Measurements from ENCODE around the gene DNASE1L2.
"Not testable (repeated sequence)": the region's sequence is repeated elsewhere in the genome, so short reads cannot be mapped to it uniquely, and the experiment has no call there.

DNASE1L2 gene

GRCh38 chr16:2258530-2258929 lies 22.3 kb downstream of the DNASE1L2 start:
- not testable (repeated sequence) for H3K27ac ChIP-seq (ENCODE audit: low read depth, low read length, severe bottlenecking); H3K9me3 ChIP-seq (ENCODE audit: control insufficient read depth, low read length); H3K4me3 ChIP-seq (ENCODE audit: extremely low read depth, insufficient read depth, low read length, poor library complexity, severe bottlenecking); H3K4me1 ChIP-seq (ENCODE audit: control insufficient read depth, insufficient read depth, low read length, poor library complexity, severe bottlenecking)
- 96 to 99% methylated on average over 6 to 7 of the region's 7 CpGs for WGBS, 2 experiments (ENCODE audit: insufficient coverage in 2 of 2)
- H3K36me3 ChIP-seq (ENCODE audit: control insufficient read depth, insufficient read depth, low read length) = peaks cover 96% of the 10 kb centered on the region

- H3K9me3 ChIP-seq (ENCODE audit: control insufficient read depth, low read length) = no peaks in the 10 kb centered on the region
- H3K36me3 ChIP-seq (ENCODE audit: control insufficient read depth, insufficient read depth, low read length) = peaks cover 98% of the 10 kb centered on the region
- no peaks in the 10 kb centered on the region for H3K4me1 ChIP-seq (ENCODE audit: control insufficient read depth, insufficient read depth, low read length, poor library complexity, severe bottlenecking)
- WGBS, 2 experiments (ENCODE audit: insufficient coverage in 2 of 2) = 100% methylated on average over 4 of the region's 8 CpGs; no CpG with 5 or more reads in 1 of the 2 experiments
- no peak overlapping the region for H3K27ac ChIP-seq (ENCODE audit: low read depth, low read length, severe bottlenecking)
- H3K4me3 ChIP-seq (ENCODE audit: extremely low read depth, insufficient read depth, low read length, poor library complexity, severe bottlenecking) = no peak overlapping the region
These were observed 24.0 kb downstream of the DNASE1L2 start for GRCh38 chr16:2260250-2260649.

DNA sequence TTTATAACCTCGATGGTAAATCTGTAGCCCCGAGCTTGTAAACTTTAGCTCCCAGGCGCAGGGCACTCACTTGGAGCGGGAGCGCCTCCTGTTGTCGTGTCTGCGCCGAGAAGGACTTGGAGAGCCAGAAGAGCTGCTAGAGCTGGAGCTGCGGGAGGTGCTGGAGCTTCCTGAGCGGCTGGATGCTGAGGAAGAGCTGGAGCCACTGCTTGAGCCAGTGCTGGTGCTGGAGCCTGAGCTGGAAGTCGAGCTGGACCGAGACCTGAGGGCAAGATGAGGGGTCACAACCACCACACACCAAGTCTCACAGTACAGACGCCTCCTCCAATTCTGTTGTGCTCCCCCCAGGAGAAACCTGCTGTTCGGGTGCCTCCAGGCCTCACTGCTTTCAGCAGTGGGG lies 26.8 kb downstream of the DNASE1L2 start:
- H3K4me1 ChIP-seq (ENCODE audit: control insufficient read depth, insufficient read depth, low read length, poor library complexity, severe bottlenecking); H3K9me3 ChIP-seq (ENCODE audit: control insufficient read depth, low read length); H3K27ac ChIP-seq (ENCODE audit: low read depth, low read length, severe bottlenecking); H3K4me3 ChIP-seq (ENCODE audit: extremely low read depth, insufficient read depth, low read length, poor library complexity, severe bottlenecking): not testable (repeated sequence)
- peaks cover 76% of the 10 kb centered on the region for H3K36me3 ChIP-seq (ENCODE audit: control insufficient read depth, insufficient read depth, low read length)
- whole genome bisulfite sequencing, 2 experiments (ENCODE audit: insufficient coverage in 2 of 2) = 99 to 100% methylated on average over 9 to 11 of the region's 14 CpGs

- Histone ChIP-seq H3K36me3 (ENCODE audit: control insufficient read depth, insufficient read depth, low read length) (peaks cover 38% of the 10 kb centered on the region), H3K4me3 (ENCODE audit: extremely low read depth, insufficient read depth, low read length, poor library complexity, severe bottlenecking) (peak overlapping the region; percentile 88)
- not testable (repeated sequence) for H3K27ac ChIP-seq (ENCODE audit: low read depth, low read length, severe bottlenecking); H3K4me1 ChIP-seq (ENCODE audit: control insufficient read depth, insufficient read depth, low read length, poor library complexity, severe bottlenecking); H3K9me3 ChIP-seq (ENCODE audit: control insufficient read depth, low read length)
- 0% methylated on average over 1 of the region's 12 CpGs for WGBS, 2 experiments (ENCODE audit: insufficient coverage in 2 of 2)
These were observed 30.6 kb downstream of the DNASE1L2 start for GRCh38 chr16:2266887-2267286.

DNA sequence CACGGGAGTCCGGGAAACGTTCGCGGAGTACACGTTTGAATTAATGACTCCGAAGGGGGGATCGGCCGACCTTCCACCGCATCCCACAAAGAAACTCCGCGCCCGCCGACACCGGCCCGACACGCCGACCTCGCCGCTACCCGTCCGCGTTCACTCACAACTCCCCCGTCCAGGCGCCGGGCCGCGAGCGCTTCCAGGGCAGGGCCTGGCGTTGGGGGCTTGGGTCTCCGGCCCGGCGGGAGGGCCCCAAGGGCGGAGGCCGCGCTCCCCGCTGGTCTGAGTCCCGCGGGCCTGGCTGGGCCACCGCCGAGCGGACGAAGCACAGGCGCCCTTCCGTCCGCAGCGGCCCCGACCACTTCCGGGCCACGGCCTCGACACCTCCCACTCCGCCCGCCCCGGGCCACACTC lies 31.3 kb downstream of the DNASE1L2 start:
- Histone ChIP-seq H3K27ac (ENCODE audit: low read depth, low read length, severe bottlenecking) (peak overlapping the region; percentile 98), H3K36me3 (ENCODE audit: control insufficient read depth, insufficient read depth, low read length) (peaks cover 34% of the 10 kb centered on the region), H3K4me3 (ENCODE audit: extremely low read depth, insufficient read depth, low read length, poor library complexity, severe bottlenecking) (peak overlapping the region; percentile 88)
- not testable (repeated sequence) for H3K9me3 ChIP-seq (ENCODE audit: control insufficient read depth, low read length); H3K4me1 ChIP-seq (ENCODE audit: control insufficient read depth, insufficient read depth, low read length, poor library complexity, severe bottlenecking)
- WGBS, 2 experiments (ENCODE audit: insufficient coverage in 2 of 2) = 0% methylated on average over 28 to 42 of the region's 54 CpGs

DNA sequence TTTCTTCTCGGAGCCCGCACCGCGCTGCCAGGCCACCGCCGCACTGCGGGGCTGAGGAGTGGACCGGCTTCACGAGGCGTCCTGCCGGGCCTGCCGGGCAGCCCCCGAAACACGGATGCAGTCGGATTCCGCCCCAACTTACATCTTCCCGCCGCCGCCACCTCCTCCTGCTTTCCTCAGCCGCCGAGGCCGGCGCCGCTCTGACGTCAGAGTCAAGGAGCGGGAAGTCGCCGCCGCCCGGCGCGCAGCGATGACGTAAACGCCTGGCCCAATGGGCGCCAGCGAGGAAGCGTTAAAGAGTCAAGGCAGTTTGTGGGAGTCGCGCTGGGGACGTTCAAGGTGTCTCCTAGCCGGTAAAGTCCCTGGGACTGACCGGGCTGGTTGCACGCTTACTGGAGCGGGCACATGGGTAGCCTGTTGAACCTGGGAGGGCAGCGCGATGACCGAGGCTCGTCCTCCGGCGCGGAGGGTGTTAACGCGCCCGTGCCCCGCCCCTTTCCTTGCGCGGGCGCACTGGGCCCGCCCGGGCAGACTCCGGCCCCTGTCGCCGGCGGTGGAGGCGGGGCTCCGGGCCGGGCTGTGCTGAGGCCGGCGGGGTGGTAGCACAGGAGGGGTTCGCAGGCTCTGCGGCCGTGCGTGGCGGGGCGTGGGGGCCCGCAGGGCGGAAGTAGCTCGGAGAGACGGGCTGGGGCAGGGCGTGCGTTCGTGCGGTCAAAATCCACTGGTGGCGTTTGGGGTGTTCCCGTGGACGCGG lies 31.8 kb downstream of the DNASE1L2 start, which contains the start of gene RNPS1:
Gene RNPS1, minus strand, starts transcription at position 214 of the 754 bp plus-strand sequence. CDS start 3,483 bp downstream, outside the sequence.
- H3K9me3 ChIP-seq (ENCODE audit: control insufficient read depth, low read length) = no peaks in the 10 kb centered on the region
- H3K4me1 ChIP-seq (ENCODE audit: control insufficient read depth, insufficient read depth, low read length, poor library complexity, severe bottlenecking) = peaks cover 5% of the 10 kb centered on the region
- H3K27ac ChIP-seq (ENCODE audit: low read depth, low read length, severe bottlenecking) = peak within 1 kb of the TSS; percentile 98
- 0 to 1% methylated on average over 62 to 81 of the region's 88 CpGs for WGBS, 2 experiments (ENCODE audit: insufficient coverage in 2 of 2)
- H3K4me3 ChIP-seq (ENCODE audit: extremely low read depth, insufficient read depth, low read length, poor library complexity, severe bottlenecking) = peak within 1 kb of the TSS; percentile 88
- H3K36me3 ChIP-seq (ENCODE audit: control insufficient read depth, insufficient read depth, low read length) = peaks cover 31% of the 10 kb centered on the region

DNA sequence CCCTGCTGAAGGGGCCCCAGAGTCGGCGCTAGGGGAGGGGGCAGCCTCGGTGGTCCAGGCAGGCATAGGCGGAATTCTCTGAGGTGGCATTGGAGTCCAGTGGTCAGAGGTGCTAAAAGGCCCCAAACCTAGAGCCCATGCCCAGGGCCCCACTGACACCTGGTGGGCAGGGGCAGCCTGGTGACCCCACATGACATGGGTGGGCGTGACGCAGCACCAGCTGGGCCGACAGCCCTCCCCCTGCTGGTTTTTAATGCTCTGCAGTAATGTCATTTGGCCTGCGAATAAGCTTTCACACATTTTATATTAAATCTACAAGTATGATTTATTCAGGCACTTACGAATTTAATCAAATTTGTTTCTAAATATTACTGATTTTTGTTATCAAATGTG lies 33.8 kb downstream of the DNASE1L2 start:
- peaks cover 5% of the 10 kb centered on the region for H3K4me1 ChIP-seq (ENCODE audit: control insufficient read depth, insufficient read depth, low read length, poor library complexity, severe bottlenecking)
- 95 to 96% methylated on average over 6 to 7 of the region's 9 CpGs for WGBS, 2 experiments (ENCODE audit: insufficient coverage in 2 of 2)
- H3K27ac ChIP-seq (ENCODE audit: low read depth, low read length, severe bottlenecking) = no peak overlapping the region
- H3K4me3 ChIP-seq (ENCODE audit: extremely low read depth, insufficient read depth, low read length, poor library complexity, severe bottlenecking) = no peak overlapping the region
- peaks cover 11% of the 10 kb centered on the region for H3K36me3 ChIP-seq (ENCODE audit: control insufficient read depth, insufficient read depth, low read length)
- no peaks in the 10 kb centered on the region for H3K9me3 ChIP-seq (ENCODE audit: control insufficient read depth, low read length)

- WGBS, 2 experiments (ENCODE audit: insufficient coverage in 2 of 2) = 82 to 88% methylated on average over 11 to 13 of the region's 15 CpGs
- Histone ChIP-seq H3K27ac (ENCODE audit: low read depth, low read length, severe bottlenecking) (no peak overlapping the region), H3K9me3 (ENCODE audit: control insufficient read depth, low read length) (no peaks in the 10 kb centered on the region), H3K36me3 (ENCODE audit: control insufficient read depth, insufficient read depth, low read length) (peaks cover 8% of the 10 kb centered on the region), H3K4me1 (ENCODE audit: control insufficient read depth, insufficient read depth, low read length, poor library complexity, severe bottlenecking) (peaks cover 4% of the 10 kb centered on the region), H3K4me3 (ENCODE audit: extremely low read depth, insufficient read depth, low read length, poor library complexity, severe bottlenecking) (no peak overlapping the region)
These were observed 34.6 kb downstream of the DNASE1L2 start for GRCh38 chr16:2270588-2271470.

GRCh38 chr16:2271848-2272461 lies 35.7 kb downstream of the DNASE1L2 start:
- Histone ChIP-seq H3K27ac (ENCODE audit: low read depth, low read length, severe bottlenecking) (no peak overlapping the region), H3K4me3 (ENCODE audit: extremely low read depth, insufficient read depth, low read length, poor library complexity, severe bottlenecking) (no peak overlapping the region), H3K4me1 (ENCODE audit: control insufficient read depth, insufficient read depth, low read length, poor library complexity, severe bottlenecking) (no peaks in the 10 kb centered on the region), H3K36me3 (ENCODE audit: control insufficient read depth, insufficient read depth, low read length) (peaks cover 5% of the 10 kb centered on the region), H3K9me3 (ENCODE audit: control insufficient read depth, low read length) (no peaks in the 10 kb centered on the region)
- 96 to 98% methylated on average over 10 to 12 of the region's 14 CpGs for WGBS, 2 experiments (ENCODE audit: insufficient coverage in 2 of 2)

- no peaks in the 10 kb centered on the region for H3K9me3 ChIP-seq (ENCODE audit: control insufficient read depth, low read length)
- no peak overlapping the region for H3K4me3 ChIP-seq (ENCODE audit: extremely low read depth, insufficient read depth, low read length, poor library complexity, severe bottlenecking)
- H3K36me3 ChIP-seq (ENCODE audit: control insufficient read depth, insufficient read depth, low read length) = peaks cover 5% of the 10 kb centered on the region
- 91 to 93% methylated on average over 16 of the region's 16 CpGs for whole genome bisulfite sequencing, 2 experiments (ENCODE audit: insufficient coverage in 2 of 2)
- H3K4me1 ChIP-seq (ENCODE audit: control insufficient read depth, insufficient read depth, low read length, poor library complexity, severe bottlenecking) = no peaks in the 10 kb centered on the region
- H3K27ac ChIP-seq (ENCODE audit: low read depth, low read length, severe bottlenecking) = no peak overlapping the region
These were observed 37.2 kb downstream of the DNASE1L2 start for GRCh38 chr16:2273484-2273883.

Measured in mesodermal cell (in vitro differentiated cells).